ENCODE data around the gene CCDC91. TPM values are rescaled to one million over a fixed set of nuclear protein-coding genes. Genes with fewer than 3 reads are reported as not detected.
A peak's percentile ranks its signal among the peaks of the same experiment; 100 is the strongest.

Gene CCDC91, protein sequence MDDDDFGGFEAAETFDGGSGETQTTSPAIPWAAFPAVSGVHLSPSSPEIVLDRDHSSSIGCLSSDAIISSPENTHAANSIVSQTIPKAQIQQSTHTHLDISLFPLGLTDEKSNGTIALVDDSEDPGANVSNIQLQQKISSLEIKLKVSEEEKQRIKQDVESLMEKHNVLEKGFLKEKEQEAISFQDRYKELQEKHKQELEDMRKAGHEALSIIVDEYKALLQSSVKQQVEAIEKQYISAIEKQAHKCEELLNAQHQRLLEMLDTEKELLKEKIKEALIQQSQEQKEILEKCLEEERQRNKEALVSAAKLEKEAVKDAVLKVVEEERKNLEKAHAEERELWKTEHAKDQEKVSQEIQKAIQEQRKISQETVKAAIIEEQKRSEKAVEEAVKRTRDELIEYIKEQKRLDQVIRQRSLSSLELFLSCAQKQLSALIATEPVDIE
- 10 to 100 TPM in 2 of 3 donors, 1 to 10 TPM in 1; 9.4 to 21.0 (median 18.3) TPM for polyA plus RNA-seq

DNA sequence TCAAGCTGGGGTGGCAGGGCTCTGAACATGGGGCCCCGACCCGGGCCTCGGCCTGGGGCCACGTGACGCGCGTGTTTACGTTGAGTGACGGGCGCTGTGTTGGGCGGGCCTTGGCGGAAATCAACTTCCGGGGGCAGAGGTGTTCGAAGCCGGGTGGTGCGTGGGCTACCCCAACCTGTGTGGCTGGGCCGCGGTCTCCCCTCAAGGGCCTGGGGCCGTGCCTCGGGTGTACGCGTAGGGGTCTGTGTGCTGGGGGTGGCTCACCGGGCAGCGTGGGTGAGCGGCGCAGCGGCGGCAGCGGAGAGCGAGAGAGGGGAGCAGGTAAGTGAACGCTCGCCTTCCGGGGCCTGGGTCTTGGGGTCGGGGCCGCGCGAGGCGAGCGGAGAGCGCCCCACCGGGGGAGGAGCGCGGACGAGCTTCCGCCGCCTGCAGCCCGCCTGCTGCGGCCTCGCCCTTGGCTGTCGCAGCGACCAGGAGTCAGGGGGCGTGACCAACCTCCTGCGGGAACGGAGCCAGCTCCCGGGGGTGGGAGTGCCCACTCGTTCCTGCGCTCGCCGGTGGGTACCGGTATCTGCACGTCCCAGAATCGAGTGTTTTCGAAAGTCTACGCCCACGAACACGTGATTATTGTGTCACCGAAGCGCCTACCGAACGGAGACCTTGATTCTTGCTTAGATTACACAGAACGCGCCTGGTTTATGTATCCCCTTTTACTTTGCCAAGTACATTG, at the start of gene CCDC91:
TSS of gene CCDC91 (plus strand) at position 136 of the 730 bp plus-strand sequence. CDS start 66,760 bp downstream, outside the sequence.
- WGBS, 3 donors, result 0 to 1% (median 1%) methylated on average over 68 to 72 of the region's 72 CpGs
- peak within 1 kb of the TSS; percentile 85 for H3K27ac ChIP-seq (ENCODE audit: low read depth, low read length)

DNA sequence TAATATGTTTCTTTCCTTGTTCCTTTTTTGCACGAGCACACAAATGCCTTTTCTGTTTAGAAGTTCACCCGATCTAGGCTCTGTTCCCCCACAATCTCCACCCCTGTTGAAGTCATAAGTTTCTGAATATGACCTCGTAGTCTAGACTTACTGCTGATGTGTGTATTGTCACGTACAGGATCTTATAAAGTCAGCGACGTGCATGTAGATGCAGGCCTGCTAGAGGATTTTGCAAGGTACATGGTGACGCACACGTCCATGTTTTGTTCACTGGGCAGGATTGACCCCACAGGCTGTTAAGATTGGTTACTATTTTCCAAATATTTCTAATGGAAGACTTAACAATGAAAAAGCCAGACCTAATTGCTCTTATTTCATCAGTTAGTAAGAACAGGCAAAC, 46.2 kb upstream of the CCDC91 start:
- WGBS, 3 donors, result 83 to 89% (median 84%) methylated on average over 8 of the region's 8 CpGs
- no peak overlapping the region for H3K27ac ChIP-seq (ENCODE audit: low read depth, low read length)

DNA sequence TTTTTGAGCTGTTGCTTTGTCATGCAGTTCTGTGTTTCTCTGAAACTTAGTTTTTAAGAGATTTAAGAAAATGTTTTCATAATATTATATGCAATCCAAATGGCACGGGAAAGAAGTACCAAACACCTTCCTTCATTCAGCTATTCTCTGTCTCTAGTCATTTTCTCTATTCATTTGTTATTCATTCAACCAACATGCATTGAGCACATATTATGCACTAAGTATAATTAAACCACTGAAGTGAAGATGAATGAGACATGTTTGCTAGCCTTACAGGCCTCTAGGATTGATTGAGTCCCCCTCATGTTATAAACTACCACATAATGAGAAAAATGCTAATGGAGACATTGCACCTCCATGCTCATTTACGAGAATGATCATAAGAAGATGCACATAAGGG, 45.7 kb upstream of the CCDC91 start:
- 90 to 100% (median 91%) methylated on average over 2 of the region's 2 CpGs for WGBS, 3 donors
- H3K27ac ChIP-seq (ENCODE audit: low read depth, low read length), result no peak overlapping the region

DNA sequence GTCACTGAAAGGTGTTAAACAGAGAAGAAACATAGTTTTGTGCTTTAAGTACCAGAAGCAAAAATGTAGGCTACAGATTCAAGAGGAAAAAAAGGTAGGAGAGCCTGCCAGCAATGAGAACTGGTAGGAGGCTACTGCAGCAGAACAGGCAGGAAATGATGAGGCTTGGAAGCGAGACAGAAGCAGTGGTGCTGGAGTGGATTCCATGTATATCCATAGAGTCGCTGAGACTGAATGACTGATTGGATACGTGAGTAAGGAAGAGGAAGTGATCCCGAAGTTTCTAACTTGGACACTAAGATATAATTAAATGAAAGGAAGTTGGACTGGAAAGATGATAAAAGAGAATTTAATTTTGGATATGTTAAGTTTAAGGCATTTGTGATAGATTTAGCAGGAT, 45.0 kb upstream of the CCDC91 start:
- 69 to 95% (median 79%) methylated on average over 4 of the region's 4 CpGs for WGBS, 3 donors
- no peak overlapping the region for H3K27ac ChIP-seq (ENCODE audit: low read depth, low read length)

DNA sequence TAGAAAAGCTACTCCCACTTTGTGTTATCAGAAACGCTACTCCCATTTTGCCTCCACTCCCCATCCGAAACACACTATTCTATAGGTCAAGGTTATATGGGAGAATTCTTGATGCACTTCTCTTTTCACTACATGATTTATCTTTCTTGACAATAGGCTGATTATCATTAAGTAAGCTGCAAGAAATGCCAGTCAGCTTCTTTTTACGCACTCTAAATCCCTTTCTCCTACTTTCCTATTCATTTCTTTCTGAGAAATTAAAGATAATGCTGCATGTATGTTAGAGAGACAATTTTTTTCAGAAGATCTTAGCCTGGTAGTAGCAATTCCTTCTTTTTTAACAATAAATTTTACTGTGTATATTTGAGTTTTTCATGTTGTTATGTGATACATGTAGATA, 41.0 kb upstream of the CCDC91 start:
- 62 to 83% (median 66%) methylated on average over 3 of the region's 3 CpGs for WGBS, 3 donors
- H3K27ac ChIP-seq (ENCODE audit: low read depth, low read length), result no peak overlapping the region

DNA sequence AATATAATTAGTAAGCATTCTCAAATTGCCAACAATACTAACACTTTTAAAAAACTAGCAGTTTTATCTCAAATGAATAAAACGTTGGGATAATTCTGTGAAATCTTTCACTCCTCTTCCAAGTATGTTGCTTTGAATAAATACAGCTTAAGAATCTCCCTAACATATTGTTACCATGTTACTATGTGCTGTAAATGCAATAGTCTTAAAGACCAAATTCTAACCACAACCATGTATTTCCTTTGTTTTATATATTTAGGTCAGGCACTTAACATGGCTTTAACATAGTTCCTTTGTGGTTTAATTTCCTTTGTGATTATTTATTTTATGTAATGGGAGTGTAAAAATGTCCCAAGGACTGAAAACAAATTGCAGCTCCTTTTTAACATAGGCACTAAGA, 33.9 kb upstream of the CCDC91 start:
- 55 to 76% (median 66%) methylated on average over 1 of the region's 1 CpG for WGBS, 3 donors
- no peak overlapping the region for H3K27ac ChIP-seq (ENCODE audit: low read depth, low read length)

DNA sequence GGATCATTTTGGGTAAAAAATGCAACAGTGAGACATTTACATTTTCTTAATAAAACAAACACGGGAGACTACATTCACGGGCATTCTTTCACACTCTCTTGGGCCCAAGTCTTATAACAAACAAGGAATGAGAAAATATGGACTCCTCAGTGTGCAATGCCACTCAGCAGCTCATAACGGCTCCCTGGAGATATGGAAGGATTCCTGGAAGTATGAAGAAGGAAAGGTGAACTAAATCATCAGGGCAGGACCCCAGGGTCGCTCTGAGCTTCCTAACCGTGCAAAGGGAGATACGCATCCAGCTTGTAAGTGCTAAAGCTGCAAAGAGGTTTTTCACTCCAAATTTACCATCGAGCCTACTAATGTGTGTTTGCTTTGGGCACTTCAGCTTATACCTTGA, 33.5 kb upstream of the CCDC91 start:
- 76 to 86% (median 80%) methylated on average over 7 of the region's 7 CpGs for WGBS, 3 donors

DNA sequence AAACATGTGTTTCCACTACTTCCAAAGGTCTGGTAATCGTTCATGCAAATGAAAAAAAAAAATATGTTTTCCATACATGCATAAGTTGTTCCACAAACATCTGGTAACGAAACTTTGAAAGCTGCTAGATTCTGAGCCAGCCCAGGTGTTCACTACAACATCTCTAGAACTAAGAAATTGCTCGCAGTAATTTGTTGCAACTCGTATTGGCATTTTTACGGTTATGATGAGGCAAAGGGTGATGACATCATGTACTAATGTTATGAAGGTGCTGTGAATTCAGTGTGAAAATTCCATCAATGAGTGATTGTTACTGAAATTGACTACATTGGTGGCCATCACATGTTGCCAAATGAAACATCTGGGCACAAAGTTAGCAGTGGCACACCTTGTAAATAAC, 31.9 kb upstream of the CCDC91 start:
- H3K27ac ChIP-seq (ENCODE audit: low read depth, low read length), result no peak overlapping the region
- WGBS, 3 donors, result 90 to 95% (median 94%) methylated on average over 5 of the region's 5 CpGs

More for the DNA sequence above, 33.5 kb upstream of the CCDC91 start:
- no peak overlapping the region for H3K27ac ChIP-seq (ENCODE audit: low read depth, low read length)

DNA sequence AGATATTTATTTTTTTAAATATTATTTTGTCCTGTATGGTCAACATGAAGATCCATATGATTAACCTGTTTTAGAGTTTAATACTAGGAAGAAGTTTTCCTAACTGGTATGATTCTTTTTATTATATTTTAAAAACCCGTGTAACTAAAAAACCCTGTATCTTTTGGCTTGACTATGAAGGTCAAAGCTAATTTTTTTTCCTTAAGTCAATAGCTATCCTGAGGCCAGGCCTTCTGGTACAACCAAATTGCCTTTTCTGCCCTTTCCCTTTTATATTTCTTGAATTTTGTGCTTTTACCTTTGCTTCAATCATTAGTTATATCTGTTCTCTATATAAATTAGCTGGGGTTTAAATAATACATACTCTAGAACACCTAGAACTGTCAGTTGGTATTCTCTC, 30.6 kb upstream of the CCDC91 start:
- no peak overlapping the region for H3K27ac ChIP-seq (ENCODE audit: low read depth, low read length)
- 14 to 95% (median 74%) methylated on average over 1 of the region's 1 CpG for WGBS, 3 donors

DNA sequence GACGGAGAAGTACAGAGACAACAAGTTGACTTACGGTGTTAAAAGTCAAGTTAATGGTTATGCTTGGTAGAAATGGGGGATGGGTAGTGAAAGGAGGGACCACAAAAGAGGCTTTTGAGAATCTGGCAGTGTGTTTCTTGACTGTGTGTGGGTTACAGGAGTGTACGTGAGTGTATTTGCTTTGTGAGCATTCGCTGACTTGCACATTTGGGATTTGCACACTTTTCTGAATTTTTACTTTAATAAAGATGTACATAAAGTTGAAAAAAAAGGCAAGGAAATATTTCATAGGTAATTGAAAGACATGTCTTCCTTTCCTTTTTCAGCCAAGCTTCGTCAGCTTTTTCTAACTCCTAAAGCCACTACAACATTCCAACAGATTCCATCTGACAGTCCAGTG, 28.6 kb upstream of the CCDC91 start:
- no peak overlapping the region for H3K27ac ChIP-seq (ENCODE audit: low read depth, low read length)
- 93 to 96% (median 95%) methylated on average over 5 of the region's 5 CpGs for WGBS, 3 donors

DNA sequence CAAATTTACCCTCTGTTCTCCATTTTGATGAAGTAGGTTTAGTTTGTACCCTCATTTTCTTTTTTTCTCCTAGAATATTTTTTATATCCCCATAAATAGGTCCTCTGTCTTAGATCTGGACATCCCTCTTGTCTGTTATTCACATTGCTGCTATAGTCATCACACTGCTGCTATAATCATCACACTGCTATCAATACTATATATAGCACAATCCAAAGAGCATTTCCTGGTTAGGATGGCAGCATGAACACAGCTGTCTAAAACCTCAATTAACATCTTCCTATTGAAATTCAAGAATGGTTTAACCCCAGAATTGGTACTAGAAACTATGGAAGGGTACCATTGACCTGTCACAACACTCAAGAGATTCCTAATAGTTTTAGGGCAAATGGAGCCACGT, 27.6 kb upstream of the CCDC91 start:
- 82 to 88% (median 87%) methylated on average over 1 of the region's 1 CpG for WGBS, 3 donors
- no peak overlapping the region for H3K27ac ChIP-seq (ENCODE audit: low read depth, low read length)

DNA sequence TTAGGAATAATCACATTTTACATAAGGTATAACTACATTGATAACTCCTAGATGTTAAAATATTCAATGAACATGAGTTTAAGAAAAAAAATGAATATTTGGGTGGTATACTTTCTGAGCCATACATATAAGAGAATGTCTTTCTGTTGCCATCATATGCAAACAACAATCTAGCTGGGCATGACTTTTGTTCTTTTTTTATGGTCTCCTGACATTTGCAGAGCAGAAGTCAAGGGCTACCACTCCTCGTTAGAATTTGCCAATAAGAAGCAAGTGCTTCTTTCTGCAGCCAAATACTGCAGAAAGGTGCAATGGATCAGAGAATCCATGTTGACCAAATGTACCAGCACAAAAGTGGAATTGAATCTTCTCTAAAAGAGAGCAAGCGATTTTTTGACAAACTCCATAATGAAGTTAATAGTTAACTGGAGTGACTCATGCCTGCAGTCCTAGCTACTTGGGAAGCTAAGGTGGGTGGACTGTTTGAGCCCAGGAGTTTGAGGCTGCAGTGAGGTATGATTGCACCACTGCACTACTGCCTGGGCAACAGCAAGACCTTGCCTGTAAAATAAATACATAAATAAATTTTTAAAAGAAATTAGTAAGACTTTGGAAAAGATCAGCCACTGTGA, 25.5 kb upstream of the CCDC91 start:
- no peak overlapping the region for H3K27ac ChIP-seq (ENCODE audit: low read depth, low read length)
- 38 to 85% (median 85%) methylated on average over 2 of the region's 2 CpGs for WGBS, 3 donors

DNA sequence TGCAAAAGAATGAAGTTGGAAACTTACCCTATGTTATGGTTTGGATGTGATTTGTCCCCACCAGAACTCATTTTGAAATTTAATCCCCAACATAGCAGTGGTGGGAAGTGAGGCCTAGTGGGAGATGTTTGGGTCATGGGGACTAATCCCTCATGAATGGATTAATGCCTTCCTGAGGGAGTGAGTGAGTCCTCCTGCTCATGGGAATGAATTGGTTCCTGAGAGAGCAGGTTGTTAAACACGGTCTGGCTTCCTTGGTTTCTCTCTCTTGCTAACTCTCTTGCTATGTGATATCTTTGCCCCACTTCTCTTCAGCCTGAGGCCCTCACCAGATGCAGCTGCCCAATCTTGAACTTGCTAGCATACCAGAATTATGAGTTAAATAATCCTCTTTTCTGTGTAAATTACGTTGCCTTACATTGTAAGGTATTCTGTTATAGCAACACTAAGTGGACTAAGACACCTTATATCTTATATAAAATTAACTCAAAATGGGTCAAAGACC, 22.2 kb upstream of the CCDC91 start:
- H3K27ac ChIP-seq (ENCODE audit: low read depth, low read length), result no peak overlapping the region
- 83 to 93% (median 91%) methylated on average over 2 of the region's 2 CpGs for WGBS, 3 donors

DNA sequence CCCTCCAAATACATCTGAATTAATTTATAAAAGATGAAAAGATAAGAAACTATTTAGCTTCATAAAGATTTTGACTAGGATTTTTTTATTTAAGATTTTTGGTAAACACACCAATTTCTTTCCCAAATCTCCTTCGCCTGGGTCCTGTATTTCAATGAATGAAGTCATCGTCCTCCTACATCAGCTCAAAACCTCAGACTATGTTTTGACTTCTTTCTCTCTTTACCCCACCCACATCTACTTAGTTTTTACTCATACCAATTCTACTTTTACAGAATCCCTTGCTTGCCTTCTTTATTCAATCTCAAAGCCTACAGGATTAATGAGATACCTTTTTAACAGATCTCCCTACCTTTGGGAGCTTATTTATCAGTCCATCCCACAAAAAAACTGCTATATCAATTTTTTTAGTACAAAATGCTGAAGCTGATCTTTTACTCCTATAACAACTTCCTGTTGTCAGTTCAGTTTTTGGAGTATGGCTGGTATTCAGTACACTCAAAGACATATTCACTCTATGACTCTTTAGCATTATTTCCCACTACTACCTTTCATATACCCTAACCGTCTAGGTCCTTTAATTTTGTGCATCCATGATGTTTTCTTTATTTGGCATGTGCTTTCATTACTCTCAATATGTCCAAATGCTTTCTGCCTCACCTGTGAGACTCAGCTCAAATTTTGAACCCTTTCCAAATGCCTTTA, 18.7 kb upstream of the CCDC91 start:
- H3K27ac ChIP-seq (ENCODE audit: low read depth, low read length), result no peak overlapping the region
- WGBS, 3 donors, result 91 to 98% (median 92%) methylated on average over 3 of the region's 3 CpGs

DNA sequence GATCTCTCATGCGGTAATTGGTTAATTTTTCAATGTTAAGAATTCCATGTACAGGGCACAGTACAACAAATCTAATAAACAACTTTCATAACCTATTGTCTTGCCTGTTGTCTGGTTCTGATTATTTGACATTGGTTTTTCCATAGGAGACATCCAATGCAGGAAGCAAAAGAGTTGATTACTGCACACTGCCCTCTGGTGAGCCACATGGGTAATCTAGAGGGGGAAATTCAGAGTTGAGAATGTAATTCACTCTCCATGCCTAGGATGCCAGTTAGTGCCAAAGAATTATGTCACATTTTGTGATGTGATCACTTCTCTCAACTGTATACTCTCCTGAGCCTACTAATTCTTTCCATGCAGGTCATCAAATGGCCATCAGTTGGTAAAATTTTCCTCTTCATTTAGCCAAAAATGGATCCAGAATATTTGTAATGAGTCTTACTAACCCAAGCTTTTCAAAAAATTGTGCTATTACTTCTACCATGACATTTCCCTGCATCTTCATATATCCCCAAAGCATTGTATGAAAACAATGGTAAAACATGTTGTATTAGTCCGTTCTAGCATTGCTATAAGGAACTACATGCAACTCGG, 17.7 kb upstream of the CCDC91 start:
- 93 to 96% (median 94%) methylated on average over 3 of the region's 3 CpGs for WGBS, 3 donors

DNA sequence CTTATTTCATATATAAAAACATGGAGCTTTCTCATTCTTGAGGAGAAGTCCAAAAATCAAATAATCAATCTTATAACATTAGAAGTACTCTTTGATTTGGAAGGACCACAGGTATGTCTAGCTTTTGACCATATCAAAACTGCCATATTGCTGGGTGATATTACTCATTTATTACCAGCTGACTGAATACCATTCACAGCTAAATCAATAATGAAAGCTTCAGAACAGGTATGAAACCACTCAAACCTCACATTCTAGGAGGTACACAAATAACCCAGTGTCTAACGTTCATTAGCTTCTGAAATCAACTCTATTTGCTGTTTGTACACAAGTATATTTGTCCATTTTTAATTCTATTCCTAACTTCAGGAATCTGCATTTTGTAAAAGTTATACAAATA, 16.8 kb upstream of the CCDC91 start:
- 84 to 91% (median 87%) methylated on average over 1 of the region's 1 CpG for WGBS, 3 donors
- H3K27ac ChIP-seq (ENCODE audit: low read depth, low read length), result no peak overlapping the region

More for the DNA sequence above, 17.7 kb upstream of the CCDC91 start:
- H3K27ac ChIP-seq (ENCODE audit: low read depth, low read length), result no peak overlapping the region

DNA sequence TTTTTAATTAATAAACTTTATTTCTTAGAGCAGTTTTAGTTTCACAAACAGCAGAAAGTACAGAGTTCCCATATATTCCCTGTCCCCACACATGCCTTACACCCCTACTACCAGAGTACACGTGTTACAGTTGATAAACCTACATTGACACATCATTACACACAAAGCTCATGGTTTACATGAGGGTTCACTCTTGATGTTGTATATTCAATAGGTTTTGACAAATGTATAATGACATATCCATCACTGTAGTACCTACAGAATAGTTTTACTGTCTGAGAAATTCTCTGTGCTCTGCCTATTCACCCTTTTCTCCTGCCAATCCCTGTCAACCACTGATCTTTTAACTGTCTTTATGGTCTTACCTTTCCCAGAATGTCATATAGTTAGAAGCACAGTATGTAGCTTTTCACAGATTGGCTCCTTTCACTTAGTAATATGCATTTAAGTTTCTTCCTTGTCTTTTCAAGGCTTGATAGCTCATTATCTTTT, 15.1 kb upstream of the CCDC91 start:
- WGBS, 3 donors, result 47 to 95% (median 47%) methylated on average over 1 of the region's 1 CpG
- H3K27ac ChIP-seq (ENCODE audit: low read depth, low read length), result no peak overlapping the region

DNA sequence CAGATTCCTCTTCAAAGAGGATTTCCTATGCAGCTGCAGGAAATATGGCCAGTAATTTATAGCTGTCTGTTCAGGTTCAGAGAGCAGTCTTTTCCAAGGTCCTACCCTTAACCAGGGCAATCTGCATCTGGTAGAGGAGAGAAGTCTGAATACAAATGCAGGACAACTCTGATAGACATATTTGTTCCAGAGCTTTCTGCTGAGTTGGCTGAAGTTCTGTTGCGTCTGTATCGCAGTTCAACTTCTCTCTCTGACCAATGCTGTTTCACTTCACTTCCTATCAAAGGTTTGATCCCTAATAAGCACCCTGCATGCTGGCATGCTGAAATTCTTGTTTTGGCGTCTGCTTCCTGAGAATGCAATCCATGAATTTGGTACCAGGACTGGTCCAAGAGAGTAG, 14.0 kb upstream of the CCDC91 start:
- H3K27ac ChIP-seq (ENCODE audit: low read depth, low read length), result no peak overlapping the region
- 88 to 92% (median 90%) methylated on average over 3 of the region's 3 CpGs for WGBS, 3 donors
